ENCODE results near the gene ELP2. TPM values are rescaled to one million over a fixed set of nuclear protein-coding genes. Genes with fewer than 3 reads are reported as not detected.

The ELP2 gene
- total RNA-seq, 1 donor from 2014 or later: 69.0 TPM

- no peaks in the 10 kb centered on the region for H3K27me3 ChIP-seq
- intact Hi-C loops (cut with DNase I): no loop called here
- ATAC-seq: no peak
- DNase-seq: no peak
- TF ChIP-seq CTCF (IDR thresholded peaks at IDR 0.05): no peak
- no peaks in the 10 kb centered on the region for H3K36me3 ChIP-seq
- no peak overlapping the region for H3K27ac ChIP-seq
- H3K4me3 ChIP-seq: no peak overlapping the region
- peaks cover 7% of the 10 kb centered on the region for H3K4me1 ChIP-seq
- H3K9me3 ChIP-seq: no peaks in the 10 kb centered on the region
Measured at GRCh38 chr18:36185901-36186460, 56.3 kb downstream of the ELP2 start.

- H3K36me3 ChIP-seq: no peaks in the 10 kb centered on the region
- H3K4me1 ChIP-seq: peaks cover 7% of the 10 kb centered on the region
- ATAC-seq (peak; percentile 81), DNase-seq (peak; percentile 88)
- peak overlapping the region; percentile 20 for H3K27ac ChIP-seq
- peak overlapping the region; percentile 67 for H3K4me3 ChIP-seq
- intact Hi-C loops (cut with DNase I): no loop called here
- TF ChIP-seq CTCF (IDR thresholded peaks at IDR 0.05): no peak
- no peaks in the 10 kb centered on the region for H3K27me3 ChIP-seq
- no peaks in the 10 kb centered on the region for H3K9me3 ChIP-seq
Measured at GRCh38 chr18:36186461-36187192, 56.9 kb downstream of the ELP2 start.

GRCh38 chr18:36187193-36187825, 57.6 kb downstream of the ELP2 start, which contains the start of gene MOCOS:
TSS of gene MOCOS (plus strand) at chr18:36187497. CDS start at chr18:36187540, 43 bp downstream.
- Histone ChIP-seq H3K4me3 (peak within 1 kb of the TSS; percentile 67), H3K36me3 (no peaks in the 10 kb centered on the region), H3K9me3 (no peaks in the 10 kb centered on the region), H3K27ac (peak within 1 kb of the TSS; percentile 20), H3K4me1 (peaks cover 7% of the 10 kb centered on the region), H3K27me3 (no peaks in the 10 kb centered on the region)
- intact Hi-C loops (cut with DNase I): no loop called here
- peak; percentile 94 for DNase-seq
- TF ChIP-seq CTCF (IDR thresholded peaks at IDR 0.05): no peak
- peak; percentile 96 for ATAC-seq

GRCh38 chr18:36187826-36188721, 58.4 kb downstream of the ELP2 start:
- Histone ChIP-seq H3K9me3 (no peaks in the 10 kb centered on the region), H3K4me1 (peaks cover 7% of the 10 kb centered on the region), H3K27me3 (no peaks in the 10 kb centered on the region), H3K27ac (peak overlapping the region; percentile 20), H3K36me3 (no peaks in the 10 kb centered on the region), H3K4me3 (peak overlapping the region; percentile 67)
- no peak for TF ChIP-seq CTCF (IDR thresholded peaks at IDR 0.05)
- DNase-seq: peak; percentile 70
- ATAC-seq: peak; percentile 3
- intact Hi-C loops (cut with DNase I): no loop called here

GRCh38 chr18:36188916-36189315, 59.2 kb downstream of the ELP2 start:
- no peak for TF ChIP-seq CTCF (IDR thresholded peaks at IDR 0.05)
- H3K27me3 ChIP-seq: no peaks in the 10 kb centered on the region
- H3K36me3 ChIP-seq: no peaks in the 10 kb centered on the region
- no peak overlapping the region for H3K4me3 ChIP-seq
- no peak overlapping the region for H3K27ac ChIP-seq
- intact Hi-C loops (cut with DNase I): no loop called here
- ATAC-seq (no peak), DNase-seq (no peak)
- peaks cover 7% of the 10 kb centered on the region for H3K4me1 ChIP-seq
- no peaks in the 10 kb centered on the region for H3K9me3 ChIP-seq

All from upper lobe of right lung (tissue), 1 donor.